H7 (cell line): ENCODE results near the gene SARS2. TPM values are rescaled to one million over a fixed set of nuclear protein-coding genes. Genes with fewer than 3 reads are reported as not detected.
"Not testable (repeated sequence)": the region's sequence is repeated elsewhere in the genome, so short reads cannot be mapped to it uniquely, and the experiment has no call there.

Experiments
- DNase-seq: peaks from one replicate; pipeline ENCODE4 v3.0.0; 2012
- H3K27me3 ChIP-seq: 2 replicates; pipeline ENCODE4 v1.6.0; 2011; ENCODE audit warnings: mild to moderate bottlenecking, low read length; ENCODE audit not compliant: control insufficient read depth, insufficient read depth
- H3K36me3 ChIP-seq: replicated peaks from 2 replicates; pipeline ENCODE4 v1.5.1; 2011; ENCODE audit warnings: low read length; ENCODE audit not compliant: control insufficient read depth, insufficient read depth
- H3K4me3 ChIP-seq: 2 replicates; pipeline ENCODE4 v1.5.1; 2011; ENCODE audit warnings: low read depth, mild to moderate bottlenecking, control low read depth, low read length, moderate library complexity; ENCODE audit not compliant: insufficient read depth
- total RNA-seq: library from RNA; depleted of rRNA; stranded (reverse); fragments of >200 nt; shearing (Covaris generic); gene quantifications from 2 replicates; pipeline ENCODE4 v1.2.3, GENCODE V29; 2014

The SARS2 gene
- total RNA-seq, 1 experiment from 2014 or later: 75.6 TPM

DNA sequence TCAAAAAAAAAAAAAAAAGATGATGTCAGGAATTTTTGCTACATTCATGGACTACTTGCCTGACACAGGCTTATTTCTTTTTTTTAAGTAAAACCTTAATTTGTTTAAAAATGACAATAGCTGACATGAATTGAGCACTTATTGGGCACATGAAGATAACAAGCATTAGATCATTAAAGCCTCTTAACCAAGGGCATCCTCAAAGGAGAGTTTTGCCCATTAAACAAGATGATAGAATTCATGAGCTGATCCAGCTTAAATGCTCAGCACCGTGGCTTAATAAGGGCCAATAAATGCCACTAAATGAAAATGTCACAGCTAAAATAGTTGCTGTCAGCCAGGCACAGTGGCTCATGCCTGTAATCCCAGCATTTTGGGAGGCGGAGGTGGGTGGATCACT is 25.7 kb upstream of the SARS2 start:
- DNase-seq: no peak
- no peak overlapping the region for H3K4me3 ChIP-seq
- peaks cover 2% of the 10 kb centered on the region for H3K36me3 ChIP-seq
- H3K27me3 ChIP-seq: no peaks in the 10 kb centered on the region

DNA sequence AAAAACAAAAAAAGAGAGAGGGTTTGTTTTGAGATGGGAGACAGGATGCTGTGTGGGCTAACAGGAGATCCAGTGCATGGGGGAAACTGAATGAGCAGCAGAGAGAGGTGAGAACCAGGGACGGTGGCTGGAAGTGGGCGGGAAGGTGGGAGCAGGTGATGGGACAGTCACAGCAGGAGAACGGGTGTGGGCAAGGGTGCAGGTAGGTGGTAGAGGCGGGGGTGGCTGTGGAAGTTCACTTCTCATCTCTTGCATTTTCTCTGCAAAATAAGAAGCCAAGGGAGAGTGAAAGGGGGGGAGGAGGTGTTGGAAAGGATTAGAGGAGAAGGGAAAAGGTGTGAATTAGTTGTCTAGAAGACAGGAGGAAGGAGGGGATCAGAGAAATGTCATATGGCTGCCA is 23.1 kb upstream of the SARS2 start:
- H3K27me3 ChIP-seq: no peaks in the 10 kb centered on the region
- DNase-seq: no peak
- no peak overlapping the region for H3K4me3 ChIP-seq
- H3K36me3 ChIP-seq: peaks cover 2% of the 10 kb centered on the region

DNA sequence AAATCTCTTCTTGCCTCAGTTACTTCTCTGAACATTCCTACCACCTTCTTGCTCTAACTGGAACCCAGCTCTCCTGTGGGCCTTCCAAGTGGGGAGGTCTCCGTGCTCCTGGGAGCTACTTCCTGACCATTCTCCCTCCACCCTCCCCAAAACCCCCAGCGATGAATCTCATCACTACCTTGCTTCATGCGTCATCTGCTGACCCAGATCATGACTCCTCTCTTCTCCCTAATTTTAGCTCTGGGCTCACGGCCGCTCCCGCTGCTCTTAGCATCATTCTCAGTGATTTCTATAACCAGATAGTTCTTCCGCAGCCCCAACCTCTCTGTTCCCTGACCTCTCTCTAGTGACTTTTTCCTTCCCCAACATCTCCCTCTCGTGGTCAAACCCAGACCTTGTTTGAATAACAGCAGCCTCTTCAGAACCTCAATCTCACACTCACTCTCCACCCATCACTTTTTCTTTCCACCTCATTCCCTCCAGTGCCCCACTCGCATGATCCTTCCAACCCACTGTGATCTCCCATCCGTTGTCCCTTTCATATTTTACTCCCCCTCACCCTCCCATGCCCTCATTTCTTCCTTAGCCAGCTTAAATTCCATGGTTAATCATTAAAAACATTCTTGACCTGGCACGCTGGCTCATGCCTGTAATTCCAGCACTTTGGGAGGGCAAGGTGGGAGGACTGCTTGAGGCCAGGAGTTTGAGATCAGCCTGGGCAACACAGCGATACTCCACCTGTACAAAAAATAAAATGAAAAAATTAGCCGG is 22.0 kb upstream of the SARS2 start:
- Histone ChIP-seq H3K36me3 (no peaks in the 10 kb centered on the region; the same call in 1 of the 2 replicates), H3K27me3 (no peaks in the 10 kb centered on the region), H3K4me3 (no peak overlapping the region)
- DNase-seq: peak; percentile 71

DNA sequence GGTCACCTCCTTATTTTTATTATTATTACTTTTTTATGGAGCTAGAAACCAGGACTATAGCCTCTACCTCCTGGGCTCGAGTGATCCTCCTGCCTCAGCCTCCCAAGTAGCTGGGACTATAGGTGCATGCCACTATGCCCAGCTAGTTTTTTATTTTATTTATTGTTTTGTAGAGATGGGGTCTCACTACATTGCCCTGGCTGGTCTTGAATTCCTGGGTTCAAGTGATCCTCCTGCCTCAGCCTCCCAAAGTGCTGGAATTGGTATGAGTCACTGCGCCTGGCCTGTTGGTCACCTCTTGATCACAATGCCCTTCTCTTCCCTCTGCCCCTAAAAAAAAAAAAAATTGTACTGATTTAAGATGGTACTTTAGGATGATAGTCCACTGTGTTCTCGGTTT is 20.6 kb upstream of the SARS2 start:
- no peaks in the 10 kb centered on the region for H3K27me3 ChIP-seq
- no peak for DNase-seq

DNA sequence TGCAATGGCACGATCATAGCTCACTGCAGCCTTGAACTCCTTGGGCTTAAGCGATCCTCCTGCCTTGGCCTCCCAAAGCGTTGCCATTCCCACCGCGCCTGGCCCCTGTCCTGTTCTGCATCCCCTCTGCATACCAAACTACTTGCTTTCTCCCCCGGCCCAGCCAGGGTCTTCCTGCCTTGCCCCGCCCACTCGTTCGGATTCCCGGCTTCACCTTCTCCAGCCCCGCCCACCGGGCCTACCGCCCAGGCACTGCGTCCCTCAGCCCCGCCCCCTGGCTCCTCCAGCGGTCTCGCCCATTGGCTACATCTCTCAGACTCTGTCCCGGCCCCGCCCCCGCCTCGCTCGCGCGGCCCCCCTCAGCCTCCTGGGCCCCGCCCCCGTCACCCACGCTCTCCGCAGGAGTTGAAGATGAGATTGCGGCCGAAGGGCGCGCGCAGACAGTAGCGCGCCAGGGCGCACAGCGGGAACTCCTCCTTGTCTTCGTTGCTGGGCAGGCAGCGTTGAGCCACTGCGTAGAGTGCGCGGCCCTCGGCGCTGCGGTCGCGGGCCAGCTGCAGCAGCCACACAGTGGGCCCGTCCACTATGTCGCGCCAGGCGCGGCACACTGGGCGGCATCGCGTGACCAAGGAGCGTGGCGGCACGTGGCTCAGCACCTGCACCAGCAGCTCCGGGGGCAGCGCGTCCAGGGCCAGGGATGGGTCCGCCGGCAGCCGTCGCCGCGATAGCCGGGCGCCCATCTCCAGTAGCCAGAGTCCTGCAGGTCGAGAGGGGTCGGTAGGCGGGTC is 19.2 kb upstream of the SARS2 start:
- no peaks in the 10 kb centered on the region for H3K27me3 ChIP-seq
- peak overlapping the region; percentile 74 for H3K4me3 ChIP-seq
- H3K36me3 ChIP-seq: no peaks in the 10 kb centered on the region; the same call in 1 of the 2 replicates
- peak; percentile 99 for DNase-seq

More for the DNA sequence above, 20.6 kb upstream of the SARS2 start:
- H3K4me3 ChIP-seq: no peak overlapping the region
- no peaks in the 10 kb centered on the region; the same call in 1 of the 2 replicates for H3K36me3 ChIP-seq

DNA sequence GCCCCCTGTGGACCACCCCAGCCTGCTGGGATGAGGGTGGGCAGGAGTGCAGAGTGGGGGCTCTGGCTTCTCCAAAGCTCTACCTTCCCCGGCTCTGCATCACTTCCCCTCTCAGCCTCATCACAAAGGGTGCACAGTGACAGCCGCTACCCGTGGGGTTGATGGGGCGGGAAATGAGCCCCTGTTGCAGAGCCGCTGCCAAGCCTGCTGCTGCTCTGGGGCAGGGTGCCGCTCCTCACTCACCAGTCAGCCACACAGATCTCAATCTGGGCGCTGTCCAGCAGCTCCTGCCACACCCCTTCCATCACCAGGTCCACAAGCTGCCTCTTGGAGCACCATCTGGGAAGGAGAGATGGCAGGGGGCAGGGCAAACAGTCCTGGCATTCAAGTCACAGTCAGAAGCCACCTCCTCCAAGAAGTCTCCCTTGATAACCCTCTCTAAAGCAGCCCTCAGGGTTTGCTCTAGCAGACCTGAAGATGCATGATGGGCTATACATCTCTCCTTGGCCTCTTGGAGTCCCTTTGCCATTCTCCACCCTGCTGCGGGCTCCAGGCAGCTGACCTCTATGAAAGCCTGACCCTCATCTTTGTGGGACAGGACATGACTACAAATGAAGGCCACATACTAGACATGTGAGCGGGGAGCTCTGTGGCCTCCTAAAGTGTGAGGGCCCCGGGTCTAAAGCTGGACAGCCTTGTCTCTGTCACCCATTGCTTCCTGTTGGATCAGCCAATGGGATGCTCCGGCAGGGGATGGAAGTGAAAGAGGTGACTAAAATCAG is 15.9 kb upstream of the SARS2 start:
- no peak overlapping the region for H3K4me3 ChIP-seq
- H3K36me3 ChIP-seq: no peaks in the 10 kb centered on the region; the same call in 1 of the 2 replicates
- peak; percentile 27 for DNase-seq
- no peaks in the 10 kb centered on the region for H3K27me3 ChIP-seq

DNA sequence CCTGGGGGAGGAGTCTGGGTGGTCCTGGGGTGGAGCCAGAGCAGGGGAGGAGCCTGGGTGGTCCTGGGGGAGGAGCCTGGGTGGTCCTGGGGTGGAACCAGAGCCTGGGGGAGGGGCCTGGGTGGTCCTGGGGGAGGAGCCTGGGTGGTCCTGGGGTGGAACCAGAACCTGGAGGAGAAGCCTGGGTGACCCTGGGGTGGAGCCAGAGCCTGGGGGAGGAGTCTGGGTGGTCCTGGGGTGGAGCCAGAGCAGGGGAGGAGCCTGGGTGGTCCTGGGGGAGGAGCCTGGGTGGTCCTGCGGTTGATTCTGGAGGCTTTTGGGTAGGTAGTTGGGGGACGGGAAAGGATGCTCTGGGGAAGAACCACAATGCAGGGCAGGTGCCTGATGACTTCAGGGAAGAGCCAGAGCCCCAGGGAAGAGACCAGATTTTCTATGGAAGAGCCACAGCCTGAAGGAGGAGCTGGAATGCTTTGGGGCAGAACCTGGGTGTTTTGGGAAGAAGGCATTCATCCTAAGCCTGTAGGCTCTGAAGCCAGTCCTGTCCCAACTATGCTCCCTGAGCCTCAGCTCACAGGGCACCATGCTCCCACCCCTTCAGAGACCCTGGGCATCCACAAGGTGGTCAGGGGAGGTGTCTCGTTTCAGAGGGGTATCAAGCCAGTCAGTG is 15.1 kb upstream of the SARS2 start:
- no peaks in the 10 kb centered on the region for H3K27me3 ChIP-seq
- no peak overlapping the region for H3K4me3 ChIP-seq
- no peaks in the 10 kb centered on the region; the same call in 1 of the 2 replicates for H3K36me3 ChIP-seq
- no peak for DNase-seq

DNA sequence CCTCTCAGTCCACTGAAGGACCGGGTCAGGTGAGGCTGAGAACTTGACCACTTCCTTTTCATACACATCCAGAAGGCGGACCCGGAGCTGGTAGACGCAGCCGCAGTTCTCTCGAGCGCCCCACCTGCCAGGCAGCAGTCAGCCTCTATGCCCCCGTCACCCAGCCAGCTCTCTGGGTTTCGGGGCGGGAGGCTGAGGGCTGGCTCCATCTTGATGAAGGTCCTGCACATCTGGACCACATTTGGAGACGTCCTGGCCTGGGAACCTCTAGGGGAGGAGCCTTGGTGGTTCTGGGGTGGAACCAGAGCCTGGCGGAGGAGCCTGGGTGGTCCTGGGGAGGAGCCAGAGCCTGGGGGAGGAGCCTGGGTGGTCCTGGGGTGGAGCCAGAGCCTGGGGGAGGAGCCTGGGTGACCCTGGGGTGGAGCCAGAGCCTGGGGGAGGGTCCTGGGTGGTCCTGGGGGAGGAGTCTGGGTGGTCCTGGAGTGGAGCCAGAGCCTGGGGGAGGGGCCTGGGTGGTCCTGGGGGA is 14.5 kb upstream of the SARS2 start:
- Histone ChIP-seq H3K27me3 (no peaks in the 10 kb centered on the region), H3K36me3 (no peaks in the 10 kb centered on the region; the same call in 1 of the 2 replicates), H3K4me3 (no peak overlapping the region)
- peak; percentile 75 for DNase-seq

DNA sequence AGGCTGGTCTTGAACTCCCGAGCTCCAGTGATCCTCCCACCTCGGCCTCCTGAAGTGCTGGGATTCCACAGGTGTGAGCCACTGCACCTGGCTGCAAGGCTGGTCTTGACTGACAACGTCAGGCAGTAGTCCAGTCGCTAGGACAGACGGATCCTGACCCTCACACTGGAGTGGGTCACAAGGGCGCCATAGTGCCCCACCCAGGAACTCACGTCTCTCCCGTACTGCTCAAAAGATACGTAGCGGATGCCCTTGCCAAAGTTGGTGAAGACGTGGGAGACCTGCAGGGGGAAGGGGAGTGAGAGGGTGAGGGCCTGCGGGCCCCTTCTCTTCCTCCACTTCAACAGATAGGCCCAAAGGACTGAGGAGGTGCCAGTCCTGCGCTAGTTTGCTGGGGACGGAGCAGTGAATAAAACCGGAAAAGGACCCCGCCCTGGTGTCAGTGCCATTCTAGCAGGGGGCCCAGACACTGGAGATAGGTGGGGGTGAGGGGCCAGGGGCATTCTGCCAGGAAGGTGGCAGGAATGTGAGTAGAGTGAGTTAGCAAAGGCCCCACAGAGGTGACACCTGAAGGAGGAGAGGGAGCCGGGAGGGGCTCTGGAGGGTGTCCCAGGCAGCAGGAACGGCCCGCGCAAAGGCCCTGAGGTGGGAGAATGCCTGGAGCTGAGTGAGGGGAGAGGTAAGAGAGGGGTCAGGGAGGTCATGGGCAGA is 12.1 kb upstream of the SARS2 start:
- H3K27me3 ChIP-seq: no peaks in the 10 kb centered on the region
- DNase-seq: peak; percentile 19
- H3K36me3 ChIP-seq: no peaks in the 10 kb centered on the region; the same call in 1 of the 2 replicates
- no peak overlapping the region for H3K4me3 ChIP-seq

DNA sequence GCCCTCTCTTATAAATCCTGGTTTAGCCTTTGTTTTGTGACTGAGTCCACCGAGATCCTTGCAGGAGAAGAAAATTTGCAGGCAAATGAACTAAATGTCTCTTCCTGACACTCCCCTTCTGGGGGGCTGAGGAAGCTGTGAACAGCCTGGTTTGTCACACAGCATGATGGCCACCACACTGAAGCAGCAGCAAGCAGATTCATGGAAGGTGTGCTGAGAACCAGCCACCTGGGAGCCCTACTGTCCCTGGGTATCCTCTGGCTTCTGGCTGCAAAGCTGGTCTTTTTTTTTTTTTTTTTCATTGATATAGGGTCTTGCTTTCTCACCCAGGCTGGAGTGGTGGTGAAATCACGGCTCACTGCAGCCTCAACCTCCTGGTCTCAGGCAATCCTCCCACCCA is 11.4 kb upstream of the SARS2 start:
- H3K4me3 ChIP-seq: no peak overlapping the region
- H3K27me3 ChIP-seq: no peaks in the 10 kb centered on the region
- no peak for DNase-seq
- no peaks in the 10 kb centered on the region; the same call in 1 of the 2 replicates for H3K36me3 ChIP-seq

DNA sequence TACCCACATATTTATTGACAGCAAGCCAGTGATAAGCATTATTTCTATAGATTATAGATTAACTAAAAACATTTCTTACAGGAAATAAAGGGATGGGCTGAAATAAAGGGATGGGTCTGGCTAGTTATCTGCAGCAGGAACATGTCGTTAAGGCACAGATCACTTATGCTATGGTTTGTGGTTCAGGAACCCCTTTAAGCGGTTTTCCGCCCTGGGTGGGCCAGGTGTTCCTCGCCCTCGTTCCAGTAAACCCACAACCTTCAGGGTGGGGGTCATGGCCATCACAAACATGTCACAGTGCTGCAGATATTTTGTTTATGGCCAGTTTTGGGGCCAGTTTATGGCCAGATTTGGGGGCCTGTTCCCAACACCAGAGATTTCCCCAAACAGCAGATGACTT is 10.9 kb upstream of the SARS2 start:
- H3K36me3 ChIP-seq, H3K4me3 ChIP-seq, DNase-seq, H3K27me3 ChIP-seq: not testable (repeated sequence)

DNA sequence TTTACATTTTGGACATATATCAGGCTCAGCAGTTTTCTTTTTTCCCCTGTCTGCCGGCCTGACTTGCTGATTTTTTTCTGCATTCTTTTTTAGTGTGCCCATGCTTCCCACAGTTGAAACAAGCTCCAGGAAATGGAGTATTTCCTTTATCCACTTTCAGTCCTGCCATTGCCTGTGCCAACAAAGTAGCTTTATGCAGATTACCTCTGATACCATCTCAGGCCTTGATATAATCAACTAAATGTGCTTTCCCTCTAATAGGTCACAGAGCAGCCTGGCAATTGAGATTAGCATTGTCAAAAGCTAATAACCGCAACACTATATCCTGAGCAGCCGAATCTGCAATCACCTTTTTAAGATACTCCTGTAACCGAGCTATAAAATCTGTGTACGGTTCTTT is 9.4 kb upstream of the SARS2 start:
- Histone ChIP-seq H3K4me3 (no peak overlapping the region), H3K27me3 (no peaks in the 10 kb centered on the region), H3K36me3 (no peaks in the 10 kb centered on the region)
- no peak for DNase-seq

DNA sequence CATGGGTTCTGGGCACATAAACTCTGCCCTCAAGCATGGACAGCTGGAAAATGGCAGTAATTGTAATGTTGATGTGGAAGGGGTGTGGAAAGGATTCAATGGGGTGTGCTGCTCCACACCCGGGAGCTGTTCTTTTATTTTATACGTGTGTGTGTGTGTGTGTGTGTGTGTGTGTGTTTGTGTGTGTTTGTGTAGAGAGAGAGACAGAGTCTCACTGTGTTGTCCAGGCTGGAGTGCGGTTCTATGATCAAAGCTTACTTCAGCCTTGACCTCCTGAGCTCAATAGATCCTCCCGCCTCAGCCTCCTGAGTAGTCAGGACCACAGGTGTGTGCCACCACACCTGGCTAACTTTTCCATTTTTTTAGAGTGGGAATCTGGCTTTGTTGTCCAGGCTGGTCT is 3.0 kb upstream of the SARS2 start:
- Histone ChIP-seq H3K36me3 (peaks cover 12% of the 10 kb centered on the region), H3K27me3 (no peaks in the 10 kb centered on the region), H3K4me3 (no peak overlapping the region)
- DNase-seq: no peak
